Smooth muscle cell (in vitro differentiated cells): ENCODE measurements around the gene PAK4. TPM values are rescaled to one million over a fixed set of nuclear protein-coding genes. Genes with fewer than 3 reads are reported as not detected.

ENCODE experiments used
- DNase-seq: peaks from one replicate; lab custom pipeline; 2025; ENCODE audit not compliant: unreplicated experiment; lab: John Stamatoyannopoulos, UW
- H2AFZ ChIP-seq: fragments of 200-600 bp; sonication (generic); 2 replicates; pipeline ENCODE4 v1.6.0; 2016; ENCODE audit warnings: antibody characterized with exemption, low read depth, mild to moderate bottlenecking
- H3F3A ChIP-seq: fragments of 200-600 bp; sonication (generic); 2 replicates; pipeline ENCODE4 v1.6.0; 2017; ENCODE audit warnings: antibody characterized with exemption, low read depth
- H3K27ac ChIP-seq: fragments of 200-600 bp; sonication (generic); 2 replicates; pipeline ENCODE4 v1.5.1; 2016; ENCODE audit warnings: low read depth, mild to moderate bottlenecking
- H3K27me3 ChIP-seq: fragments of 200-600 bp; sonication (generic); 2 replicates; pipeline ENCODE4 v1.6.1; 2016; ENCODE audit warnings: low read depth, mild to moderate bottlenecking
- H3K36me3 ChIP-seq: fragments of 200-600 bp; sonication (generic); 2 replicates; pipeline ENCODE4 v1.5.1; 2016; ENCODE audit warnings: low read depth
- H3K4me1 ChIP-seq: fragments of 200-600 bp; sonication (generic); 2 replicates; pipeline ENCODE4 v1.5.1; 2016; ENCODE audit warnings: low read depth
- H3K4me2 ChIP-seq: fragments of 200-600 bp; sonication (generic); 2 replicates; pipeline ENCODE4 v1.6.0; 2016; ENCODE audit warnings: mild to moderate bottlenecking
- H3K4me3 ChIP-seq: fragments of 200-600 bp; sonication (generic); 2 replicates; pipeline ENCODE4 v1.5.1; 2016; ENCODE audit warnings: mild to moderate bottlenecking
- H3K79me2 ChIP-seq: fragments of 200-600 bp; sonication (generic); 2 replicates; pipeline ENCODE4 v1.6.0; 2016; ENCODE audit warnings: low read depth, mild to moderate bottlenecking
- H3K9ac ChIP-seq: fragments of 200-600 bp; sonication (generic); 2 replicates; pipeline ENCODE4 v1.6.0; 2016; ENCODE audit warnings: low read depth
- H3K9me3 ChIP-seq: fragments of 200-600 bp; sonication (generic); replicated peaks from 2 replicates; pipeline ENCODE4 v1.5.1; 2016; ENCODE audit warnings: low read depth
- H4K20me1 ChIP-seq: fragments of 200-600 bp; sonication (generic); 2 replicates; pipeline ENCODE4 v1.6.0; 2016; ENCODE audit warnings: low read depth
- CTCF ChIP-seq: fragments of 200-600 bp; sonication (generic); IDR thresholded peaks from 2 replicates; pipeline ENCODE4 v1.5.1; 2017; ENCODE audit warnings: borderline replicate concordance, mild to moderate bottlenecking, antibody characterized with exemption; ENCODE audit not compliant: insufficient read depth, poor library complexity, severe bottlenecking
- WGBS: methylation state at CpG from one replicate; pipeline ENCODE4 v1.1.7; 2016; ENCODE audit warnings: low lambda C conversion rate; 5-methylcytosine and 5-hydroxymethylcytosine counted together
- polyA plus RNA-seq: library from polyadenylated mRNA; unstranded; fragments of >200 nt; fragmentation: Nextera tagmentation; extraction: Ambion mirVana; gene quantifications from 2 replicates; pipeline ENCODE4 v1.2.1, GENCODE V29; 2016
- total RNA-seq: library from RNA; depleted of rRNA; stranded (reverse); fragments of >200 nt; gene quantifications from 2 replicates; pipeline ENCODE4 v1.2.3, GENCODE V29; 2014

Gene PAK4
- total and polyA plus RNA-seq, 2 experiments from 2014 or later = 11.8 to 19.1 TPM

GRCh38 chr19:39150235-39150634, 24.6 kb downstream of the PAK4 start:
- H4K20me1 ChIP-seq = peaks cover 86% of the 10 kb centered on the region
- TF ChIP-seq CTCF = no peak
- no peaks in the 10 kb centered on the region for H3K9me3 ChIP-seq

GRCh38 chr19:39150807-39151600, 25.4 kb downstream of the PAK4 start:
- no peak overlapping the region for H3K9ac ChIP-seq
- peaks cover 58% of the 10 kb centered on the region for H3K79me2 ChIP-seq
- H3K27ac ChIP-seq = no peak overlapping the region
- H3K4me1 ChIP-seq = peaks cover 11% of the 10 kb centered on the region
- H4K20me1 ChIP-seq = peaks cover 86% of the 10 kb centered on the region
- no peak for DNase-seq
- no peak overlapping the region for H3K4me2 ChIP-seq
- H2AFZ ChIP-seq = no peak overlapping the region
- no peaks in the 10 kb centered on the region for H3F3A ChIP-seq
- 90% methylated on average over 26 of the region's 26 CpGs for WGBS
- H3K36me3 ChIP-seq = no peaks in the 10 kb centered on the region
- H3K9me3 ChIP-seq = no peaks in the 10 kb centered on the region
- no peaks in the 10 kb centered on the region for H3K27me3 ChIP-seq
- H3K4me3 ChIP-seq = no peak overlapping the region
- no peak for TF ChIP-seq CTCF

More at GRCh38 chr19:39150235-39150634, 24.6 kb downstream of the PAK4 start:
- Histone ChIP-seq H3K79me2 (peaks cover 64% of the 10 kb centered on the region), H3K27ac (no peak overlapping the region), H2AFZ (no peak overlapping the region), H3K4me3 (no peak overlapping the region), H3K36me3 (no peaks in the 10 kb centered on the region), H3K4me2 (no peak overlapping the region), H3F3A (no peaks in the 10 kb centered on the region), H3K9ac (no peak overlapping the region), H3K4me1 (peaks cover 17% of the 10 kb centered on the region), H3K27me3 (no peaks in the 10 kb centered on the region)
- DNase-seq = no peak
- WGBS = 96% methylated on average over 8 of the region's 8 CpGs

- Histone ChIP-seq H4K20me1 (peaks cover 84% of the 10 kb centered on the region), H3K4me2 (no peak overlapping the region), H3K79me2 (peaks cover 60% of the 10 kb centered on the region), H3K36me3 (no peaks in the 10 kb centered on the region), H3K27ac (no peak overlapping the region), H3K27me3 (no peaks in the 10 kb centered on the region), H3K9me3 (no peaks in the 10 kb centered on the region), H2AFZ (no peak overlapping the region), H3K4me3 (no peak overlapping the region), H3F3A (no peaks in the 10 kb centered on the region), H3K9ac (no peak overlapping the region), H3K4me1 (peaks cover 16% of the 10 kb centered on the region)
- TF ChIP-seq CTCF = no peak
- no peak for DNase-seq
- WGBS = 91% methylated on average over 10 of the region's 10 CpGs
These were observed 26.5 kb downstream of the PAK4 start for GRCh38 chr19:39152066-39152465.
